Hindlimb muscle (tissue), 1 donor: ENCODE results near the gene IGSF3. TPM values are rescaled to one million over a fixed set of nuclear protein-coding genes. Genes with fewer than 3 reads are reported as not detected.

ENCODE experiments used
- DNase-seq: peaks from one replicate; pipeline ENCODE4 v3.0.0-alpha.2; 2013
- polyA plus RNA-seq: library from polyadenylated mRNA; unstranded; fragments of 120-200 nt; gene quantifications from one replicate; pipeline ENCODE4 v1.2.1, GENCODE V29; 2013; ENCODE audit not compliant: insufficient read length

The IGSF3 gene
- polyA plus RNA-seq, 1 donor: 24.8 TPM

- no peak for DNase-seq
Observed at GRCh38 chr1:116554924-116555323, 112.6 kb downstream of the IGSF3 start.

- no peak for DNase-seq
Observed at GRCh38 chr1:116553386-116554115, 114.0 kb downstream of the IGSF3 start.

GRCh38 chr1:116546354-116546977, 121.1 kb downstream of the IGSF3 start:
- no peak for DNase-seq

- DNase-seq: no peak
Observed at GRCh38 chr1:116545359-116545705, 122.2 kb downstream of the IGSF3 start.

GRCh38 chr1:116544588-116545358, 122.8 kb downstream of the IGSF3 start:
- no peak for DNase-seq

GRCh38 chr1:116540088-116540487, 127.4 kb downstream of the IGSF3 start:
- DNase-seq: no peak

- no peak for DNase-seq
Observed at GRCh38 chr1:116538544-116538943, 129.0 kb downstream of the IGSF3 start.

GRCh38 chr1:116537898-116538297, 129.6 kb downstream of the IGSF3 start:
- DNase-seq: no peak

- no peak for DNase-seq
Observed at GRCh38 chr1:116537040-116537831, 130.3 kb downstream of the IGSF3 start.

GRCh38 chr1:116534014-116534739, 133.4 kb downstream of the IGSF3 start:
- no peak for DNase-seq

GRCh38 chr1:116533429-116533820, 134.1 kb downstream of the IGSF3 start:
- no peak for DNase-seq

GRCh38 chr1:116532671-116533428, 134.7 kb downstream of the IGSF3 start:
- no peak for DNase-seq

- DNase-seq: no peak
Observed at GRCh38 chr1:116531917-116532316, 135.6 kb downstream of the IGSF3 start.

- no peak for DNase-seq
Observed at GRCh38 chr1:116529681-116530080, 137.9 kb downstream of the IGSF3 start.

- DNase-seq: no peak
Observed at GRCh38 chr1:116529199-116529631, 138.3 kb downstream of the IGSF3 start.

GRCh38 chr1:116528329-116529083, 139.0 kb downstream of the IGSF3 start:
- DNase-seq: no peak

- no peak for DNase-seq
Observed at GRCh38 chr1:116525440-116525839, 142.1 kb downstream of the IGSF3 start.
